ENCODE results near the gene ZDBF2. TPM values are rescaled to one million over a fixed set of nuclear protein-coding genes. Genes with fewer than 3 reads are reported as not detected.

The ZDBF2 gene
- total and polyA plus RNA-seq, 2 of the 8 experiments (the other 6 are each of a cell fraction or from before 2014, with no cell fraction given) = 1.5 to 17.2 TPM

- Histone ChIP-seq H3K23ac (ENCODE audit: insufficient read length) (no peak overlapping the region), H3K4ac (replicated peaks; ENCODE audit: insufficient read length, low read depth, low read length) (no peak overlapping the region), H3K36me3 (ENCODE audit: control insufficient read depth in 2 of 4, insufficient read depth in 4 of 4, low read length in 3 of 4) (no peaks in the 10 kb centered on the region), H3K18ac (ENCODE audit: extremely low read depth, low read length) (no peak overlapping the region), H3K9ac (replicated peaks in 1 of 4; ENCODE audit: extremely low read depth in 1 of 4, low read depth in 3 of 4, low read length in 3 of 4) (no peak overlapping the region), H2AK5ac (ENCODE audit: low read depth, low read length) (no peak overlapping the region), H3K79me1 (ENCODE audit: low read depth, low read length) (no peaks in the 10 kb centered on the region), H3K4me2 (ENCODE audit: insufficient read depth in 1 of 2, low read depth in 2 of 2, low read length in 2 of 2) (no peak overlapping the region), H2BK15ac (ENCODE audit: low read length) (no peak overlapping the region), H3K27ac (ENCODE audit: low read depth, low read length) (no peak overlapping the region), H4K91ac (replicated peaks; ENCODE audit: insufficient read length, low read length) (no peak overlapping the region), H2BK12ac (ENCODE audit: low read depth, low read length) (no peak overlapping the region), H3K27me3 (replicated peaks in 1 of 4; ENCODE audit: control insufficient read depth in 3 of 4, extremely low read depth in 1 of 4, insufficient read depth in 3 of 4, low read length in 3 of 4) (no peaks in the 10 kb centered on the region), H4K20me1 (replicated peaks in 1 of 2; ENCODE audit: control insufficient read depth in 1 of 2, insufficient read depth in 2 of 2, low read length in 2 of 2) (no peaks in the 10 kb centered on the region), H2BK5ac (ENCODE audit: low read depth, low read length) (no peak overlapping the region), H3K56ac (replicated peaks; ENCODE audit: insufficient read length, low read depth, low read length) (no peak overlapping the region), H4K8ac (ENCODE audit: extremely low read depth, insufficient read depth, low read length) (no peak overlapping the region), H3K4me3 (ENCODE audit: extremely low read depth in 1 of 4, insufficient read depth in 2 of 4, low read depth in 3 of 4, low read length in 4 of 4) (no peak overlapping the region), H3K4me1 (replicated peaks in 1 of 4; ENCODE audit: control insufficient read depth in 3 of 4, insufficient read depth in 4 of 4, low read length in 3 of 4) (no peaks in the 10 kb centered on the region), H2AFZ (ENCODE audit: low read length) (no peak overlapping the region), H3K23me2 (ENCODE audit: low read depth, low read length) (no peaks in the 10 kb centered on the region), H4K5ac (ENCODE audit: insufficient read length, low read depth, low read length) (no peak overlapping the region), H2BK120ac (replicated peaks; ENCODE audit: low read depth, low read length) (no peak overlapping the region), H2BK20ac (ENCODE audit: low read length) (no peak overlapping the region), H3K14ac (ENCODE audit: insufficient read length) (no peak overlapping the region), H3K79me2 (ENCODE audit: control insufficient read depth in 1 of 2, insufficient read depth in 2 of 2, low read length in 2 of 2) (no peaks in the 10 kb centered on the region), H3K9me3 (ENCODE audit: insufficient read depth in 2 of 2, low read depth in 1 of 2, low read length in 1 of 2) (no peaks in the 10 kb centered on the region)
- CTCF ChIA-PET (ENCODE audit: partially characterized antibody) = no interaction called here
- FAIRE-seq = no peak
- 94% methylated on average over 3 of the region's 3 CpGs; no CpG with 5 or more reads in 1 of the 2 experiments for WGBS, 2 experiments (ENCODE audit: extremely low coverage in 1 of 2, insufficient coverage in 1 of 2, insufficient read length in 1 of 2, insufficient replicate concordance in 2 of 2, low coverage in 1 of 2, low lambda C conversion rate in 2 of 2, missing lambda C conversion rate in 1 of 2)
- no peak for DNase-seq (ENCODE audit: low read depth in 1 of 2, low spot score in 2 of 2)
- POLR2A ChIA-PET (ENCODE audit: partially characterized antibody) = no interaction called here
- TF ChIP-seq PHF8 (conservative IDR thresholded peaks at IDR 0.05; ENCODE audit: low read depth, low read length) (no peak), JUN (IDR thresholded peaks at IDR 0.05; ENCODE audit: low read depth, low read length) (no peak), NRF1 (IDR thresholded peaks at IDR 0.05; ENCODE audit: low read depth, low read length) (no peak), SP2 (IDR thresholded peaks at IDR 0.05; ENCODE audit: low read length) (no peak), CTCF (IDR thresholded peaks at IDR 0.05; ENCODE audit: control extremely low read depth in 1 of 3, insufficient read depth in 1 of 3, low read depth in 1 of 3, low read length in 3 of 3) (no peak), RBBP5 (IDR thresholded peaks at IDR 0.05; ENCODE audit: borderline replicate concordance, low read depth, low read length) (no peak), TAF7 (optimal IDR thresholded peaks at IDR 0.05; ENCODE audit: borderline replicate concordance, low read depth, low read length) (no peak), BRCA1 (IDR thresholded peaks at IDR 0.05; ENCODE audit: low read depth, low read length) (no peak), MAFK (IDR thresholded peaks at IDR 0.05; ENCODE audit: low read depth, low read length) (no peak), JUND (IDR thresholded peaks at IDR 0.05; ENCODE audit: low read length) (no peak), CHD1 (IDR thresholded peaks at IDR 0.05; ENCODE audit: low read depth, low read length) (no peak), FOSL1 (IDR thresholded peaks at IDR 0.05; ENCODE audit: insufficient read depth, low read depth, low read length) (no peak), HDAC2 (IDR thresholded peaks at IDR 0.05; ENCODE audit: borderline replicate concordance in 1 of 2, low read depth in 2 of 2, low read length in 2 of 2) (no peak)
Measured at GRCh38 chr2:206240327-206240726, 34.1 kb upstream of the ZDBF2 start.

All from H1 (cell line).